Measurements from ENCODE around the gene PDC.

- no peak for TF ChIP-seq CTCF (optimal IDR thresholded peaks at IDR 0.05 in 1 of 3, IDR thresholded peaks at IDR 0.05 in 1 of 3, conservative IDR thresholded peaks at IDR 0.05 in 1 of 3; ENCODE audit: extremely low read depth in 1 of 3, insufficient read depth in 2 of 3, low read length in 3 of 3)
- TF ChIP-seq EZH2 (IDR thresholded peaks at IDR 0.05; ENCODE audit: low read length), result no peak
These were observed 40.0 kb downstream of the PDC start for GRCh38 chr1:186420923-186421322.

Data from keratinocyte (primary cell).